Panc1 (cell line): ENCODE results near the gene VRK3.

ENCODE experiments used
- CTCF ChIP-seq: fragments of 450-650 bp; IDR thresholded peaks from 2 replicates; pipeline ENCODE4 v1.5.1; 2017; ENCODE audit warnings: mild to moderate bottlenecking
- POLR2AphosphoS5 ChIP-seq: IDR thresholded peaks from 2 replicates; pipeline ENCODE4 v1.6.1; 2012; ENCODE audit warnings: mild to moderate bottlenecking, low read depth, low read length, moderate library complexity
- TCF7L2 ChIP-seq: IDR thresholded peaks from 2 replicates; pipeline ENCODE4 v1.6.1; 2011; ENCODE audit warnings: mild to moderate bottlenecking, low read depth, low read length, inconsistent platforms
- TF ChIP-seq, protein P1 (sequence below), 2 experiments: IDR thresholded peaks; 2 replicates each; pipeline ENCODE4 v1.6.1; 2011 to 2012; ENCODE audit warnings: low read depth in 2 of 2, control low read depth in 1 of 2, low read length in 1 of 2, mild to moderate bottlenecking in 1 of 2, moderate library complexity in 1 of 2; ENCODE audit not compliant: insufficient read depth in 1 of 2

DNA sequence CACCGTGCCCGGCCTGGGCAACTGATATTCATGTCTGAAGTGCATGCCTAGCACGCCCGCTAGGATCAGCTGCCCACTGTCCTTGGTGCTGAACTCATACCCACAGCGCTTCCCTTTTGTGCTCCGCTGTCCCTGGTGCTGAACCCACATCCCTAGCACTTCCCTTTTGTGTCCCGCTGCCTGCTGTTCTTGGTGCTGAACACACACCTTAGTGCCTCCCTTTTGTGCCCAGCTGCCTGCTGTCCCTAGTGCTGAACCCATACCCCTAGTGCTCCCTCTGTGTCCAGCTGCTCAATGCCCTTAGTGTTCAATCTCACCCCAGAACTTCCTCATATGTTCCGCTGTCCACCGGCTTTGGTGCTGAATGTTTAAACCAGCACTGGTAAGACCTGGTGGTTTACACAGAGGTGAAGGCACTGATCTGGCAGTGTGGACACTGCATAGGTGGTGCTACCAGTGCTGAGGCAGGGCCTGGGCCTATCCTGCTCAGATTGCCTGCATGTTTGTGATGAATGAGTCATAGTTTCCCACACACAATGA, 37.9 kb downstream of the VRK3 start:
- TF ChIP-seq, protein P1, sequence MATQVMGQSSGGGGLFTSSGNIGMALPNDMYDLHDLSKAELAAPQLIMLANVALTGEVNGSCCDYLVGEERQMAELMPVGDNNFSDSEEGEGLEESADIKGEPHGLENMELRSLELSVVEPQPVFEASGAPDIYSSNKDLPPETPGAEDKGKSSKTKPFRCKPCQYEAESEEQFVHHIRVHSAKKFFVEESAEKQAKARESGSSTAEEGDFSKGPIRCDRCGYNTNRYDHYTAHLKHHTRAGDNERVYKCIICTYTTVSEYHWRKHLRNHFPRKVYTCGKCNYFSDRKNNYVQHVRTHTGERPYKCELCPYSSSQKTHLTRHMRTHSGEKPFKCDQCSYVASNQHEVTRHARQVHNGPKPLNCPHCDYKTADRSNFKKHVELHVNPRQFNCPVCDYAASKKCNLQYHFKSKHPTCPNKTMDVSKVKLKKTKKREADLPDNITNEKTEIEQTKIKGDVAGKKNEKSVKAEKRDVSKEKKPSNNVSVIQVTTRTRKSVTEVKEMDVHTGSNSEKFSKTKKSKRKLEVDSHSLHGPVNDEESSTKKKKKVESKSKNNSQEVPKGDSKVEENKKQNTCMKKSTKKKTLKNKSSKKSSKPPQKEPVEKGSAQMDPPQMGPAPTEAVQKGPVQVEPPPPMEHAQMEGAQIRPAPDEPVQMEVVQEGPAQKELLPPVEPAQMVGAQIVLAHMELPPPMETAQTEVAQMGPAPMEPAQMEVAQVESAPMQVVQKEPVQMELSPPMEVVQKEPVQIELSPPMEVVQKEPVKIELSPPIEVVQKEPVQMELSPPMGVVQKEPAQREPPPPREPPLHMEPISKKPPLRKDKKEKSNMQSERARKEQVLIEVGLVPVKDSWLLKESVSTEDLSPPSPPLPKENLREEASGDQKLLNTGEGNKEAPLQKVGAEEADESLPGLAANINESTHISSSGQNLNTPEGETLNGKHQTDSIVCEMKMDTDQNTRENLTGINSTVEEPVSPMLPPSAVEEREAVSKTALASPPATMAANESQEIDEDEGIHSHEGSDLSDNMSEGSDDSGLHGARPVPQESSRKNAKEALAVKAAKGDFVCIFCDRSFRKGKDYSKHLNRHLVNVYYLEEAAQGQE (IDR thresholded peaks at IDR 0.05; ENCODE audit: insufficient read depth in 1 of 2, low read depth in 2 of 2, low read length in 1 of 2), result peak; percentile 99 to 100
- TF ChIP-seq CTCF, result no peak
- TF ChIP-seq POLR2AphosphoS5, result no peak
- TF ChIP-seq TCF7L2, result no peak
